HG03571 (cell line): ENCODE results near the gene CNTNAP2.
"Not testable (repeated sequence)": the region's sequence is repeated elsewhere in the genome, so short reads cannot be mapped to it uniquely, and the experiment has no call there.

Experiments
- ATAC-seq: cut with Tn5 transposase; IDR thresholded peaks from one replicate; pipeline ENCODE4 v1.9.1; 2021; ENCODE audit not compliant: unreplicated experiment

CNTNAP2 gene

GRCh38 chr7:146146831-146147486 lies 30.4 kb downstream of the CNTNAP2 start:
- no peak for ATAC-seq

DNA sequence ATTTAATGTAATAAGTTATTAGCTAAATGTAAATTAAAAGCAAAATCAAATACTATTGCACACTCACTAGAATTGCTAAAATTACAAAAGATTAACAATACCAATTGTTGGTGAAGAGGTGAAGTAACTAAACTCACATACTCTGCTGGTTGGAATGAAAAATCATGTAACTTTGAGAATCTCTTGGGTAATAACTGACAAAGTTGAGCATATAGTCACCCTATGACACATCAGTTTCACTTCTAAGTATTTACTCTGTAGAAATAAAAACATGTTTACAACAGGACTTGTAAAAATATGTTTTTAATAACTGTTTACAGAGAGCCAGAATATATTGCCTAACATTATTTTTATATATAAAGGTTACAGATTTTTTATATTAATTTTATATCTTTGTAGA lies 33.6 kb downstream of the CNTNAP2 start:
- ATAC-seq: no peak

- ATAC-seq: no peak
Measured at GRCh38 chr7:146172112-146172511, 55.5 kb downstream of the CNTNAP2 start.

GRCh38 chr7:146175716-146176115 lies 59.1 kb downstream of the CNTNAP2 start:
- ATAC-seq: no peak

DNA sequence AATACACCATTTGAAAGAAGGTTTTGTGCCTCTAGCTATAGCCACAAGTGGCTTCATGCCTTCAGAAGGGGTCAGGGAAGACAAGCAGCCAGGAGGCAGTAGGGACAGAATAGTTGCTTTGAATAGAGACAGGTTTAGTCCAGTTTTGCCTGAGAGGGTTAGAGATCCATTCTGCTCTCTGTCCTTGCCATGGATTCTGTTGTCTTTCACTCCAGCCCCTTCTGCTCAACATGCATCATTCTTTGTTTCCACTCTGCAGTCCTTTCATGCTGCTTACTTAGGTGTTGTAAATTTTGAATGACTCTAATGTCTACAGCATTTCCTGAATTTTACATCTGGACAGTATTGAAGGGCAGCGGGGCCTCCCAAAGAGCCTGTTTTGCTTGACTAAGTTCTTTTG lies 60.3 kb downstream of the CNTNAP2 start:
- ATAC-seq: no peak

- ATAC-seq: no peak
Measured at GRCh38 chr7:146177301-146177700, 60.7 kb downstream of the CNTNAP2 start.

- no peak for ATAC-seq
Measured at GRCh38 chr7:146185844-146186243, 69.2 kb downstream of the CNTNAP2 start.

DNA sequence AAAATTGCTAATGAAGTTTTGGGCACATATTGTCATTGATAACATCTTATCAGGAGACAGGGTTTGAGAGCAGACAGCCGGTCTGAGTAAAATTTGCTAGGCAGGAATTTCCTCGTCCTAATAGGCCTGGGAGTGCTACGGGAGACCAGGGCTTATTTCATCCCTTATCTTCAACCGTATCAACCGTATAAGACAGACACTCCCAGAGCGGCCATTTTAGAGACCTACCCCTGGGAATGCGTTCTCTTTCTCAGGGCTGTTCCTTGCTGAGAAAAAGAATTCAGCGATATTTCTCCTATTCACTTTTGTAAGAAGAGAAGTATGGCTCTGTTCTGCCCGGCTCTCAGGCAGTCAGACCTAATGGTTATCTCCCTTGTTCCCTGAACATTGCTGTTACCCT lies 74.8 kb downstream of the CNTNAP2 start:
- not testable (repeated sequence) for ATAC-seq

DNA sequence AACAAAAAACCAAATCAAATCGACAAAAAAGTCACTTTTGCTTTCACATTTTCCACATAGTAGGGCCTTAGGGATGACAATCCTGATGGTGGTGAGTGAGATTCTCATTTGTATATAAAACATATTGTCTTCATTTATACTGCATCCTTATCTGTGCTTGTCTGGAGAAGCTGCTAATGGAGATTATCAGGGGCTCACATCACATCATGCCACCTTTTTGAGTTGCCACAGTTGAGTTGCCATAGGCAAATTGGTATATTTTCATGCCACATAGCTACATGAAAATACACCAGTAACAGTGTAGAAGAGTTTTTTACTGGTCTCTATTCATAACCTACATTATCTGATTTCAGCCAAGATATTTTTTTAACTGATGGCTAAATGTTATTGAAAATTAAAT lies 85.3 kb downstream of the CNTNAP2 start:
- no peak for ATAC-seq

DNA sequence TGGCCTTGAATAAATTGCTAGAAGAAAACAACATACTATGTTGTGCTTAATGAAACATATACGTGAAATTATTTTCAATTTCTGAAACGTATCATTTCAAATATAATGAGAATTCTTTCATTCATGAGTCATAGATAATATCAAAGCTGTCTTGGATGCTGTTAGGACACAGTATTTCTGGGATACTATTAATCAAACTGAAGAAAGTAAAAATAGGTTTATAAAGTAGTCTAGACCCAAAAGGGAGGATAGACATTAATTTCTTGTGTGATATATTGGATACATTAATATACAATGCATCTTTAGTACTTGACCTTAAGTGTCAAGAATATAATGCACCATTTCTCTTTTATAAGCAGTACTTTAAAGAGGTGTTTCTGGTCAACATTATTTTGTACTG lies 89.7 kb downstream of the CNTNAP2 start:
- no peak for ATAC-seq

- no peak for ATAC-seq
Measured at GRCh38 chr7:146208492-146208891, 91.9 kb downstream of the CNTNAP2 start.

- ATAC-seq: no peak
Measured at GRCh38 chr7:146214842-146215241, 98.2 kb downstream of the CNTNAP2 start.

GRCh38 chr7:146216396-146217041 lies 99.9 kb downstream of the CNTNAP2 start:
- ATAC-seq: no peak

DNA sequence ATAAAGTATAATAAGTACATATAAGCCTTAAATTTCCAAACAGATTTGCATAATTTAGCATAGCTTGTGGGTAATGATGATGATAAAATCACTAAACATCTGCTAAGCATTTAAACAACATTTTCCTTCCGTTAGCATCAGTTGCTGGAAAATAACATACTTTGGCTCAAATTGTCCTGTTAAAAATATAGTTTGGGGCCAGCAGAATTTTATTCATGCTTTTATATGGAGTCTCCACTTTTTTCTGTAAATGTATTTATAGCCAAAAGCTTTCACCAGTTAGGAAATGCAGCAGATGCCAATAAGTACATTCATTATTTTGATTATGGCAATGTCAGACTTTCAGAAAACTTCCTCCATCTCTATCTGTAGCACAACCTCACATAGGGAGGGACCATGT lies 107.2 kb downstream of the CNTNAP2 start:
- no peak for ATAC-seq

- ATAC-seq: no peak
Measured at GRCh38 chr7:146232604-146233003, 116.0 kb downstream of the CNTNAP2 start.

DNA sequence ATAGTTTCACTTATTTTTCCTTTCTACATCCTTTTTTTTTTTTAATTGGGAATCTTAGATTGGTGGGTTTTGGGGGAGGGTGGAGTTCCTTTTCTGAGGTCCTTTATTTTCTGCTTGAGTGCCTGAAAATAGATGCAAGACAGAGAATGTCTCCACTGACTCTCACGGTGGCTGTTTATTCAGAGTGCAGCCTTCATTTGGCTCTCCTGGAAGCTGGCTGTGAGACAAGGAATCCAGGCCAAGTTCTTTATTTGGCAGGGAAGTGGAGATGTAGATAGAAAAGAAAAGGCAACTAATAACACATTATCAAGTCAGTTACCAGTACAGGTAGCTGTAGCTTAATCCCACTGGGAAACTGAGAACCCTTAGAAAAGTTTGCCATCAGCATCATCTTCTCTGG lies 118.6 kb downstream of the CNTNAP2 start:
- ATAC-seq: no peak

DNA sequence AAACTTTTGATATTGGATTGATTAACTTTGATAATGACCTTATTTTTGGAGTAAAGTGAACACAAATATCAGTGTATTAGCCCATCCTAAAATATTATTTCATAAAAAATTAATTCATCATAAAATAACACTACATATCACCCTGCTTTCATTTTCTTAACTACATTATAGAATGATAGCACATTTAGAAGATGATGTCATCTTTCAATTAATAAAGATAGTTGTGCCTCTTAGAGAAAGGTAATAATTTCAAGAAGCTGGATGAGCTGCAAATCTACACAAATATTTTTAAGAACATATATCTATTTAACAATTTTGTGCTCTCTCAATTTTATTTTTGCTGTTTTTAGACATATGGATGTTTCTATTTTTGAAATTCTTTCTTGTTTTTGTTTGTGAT lies 126.1 kb downstream of the CNTNAP2 start:
- ATAC-seq: no peak

GRCh38 chr7:146247991-146248390 lies 131.4 kb downstream of the CNTNAP2 start:
- ATAC-seq: not testable (repeated sequence)

DNA sequence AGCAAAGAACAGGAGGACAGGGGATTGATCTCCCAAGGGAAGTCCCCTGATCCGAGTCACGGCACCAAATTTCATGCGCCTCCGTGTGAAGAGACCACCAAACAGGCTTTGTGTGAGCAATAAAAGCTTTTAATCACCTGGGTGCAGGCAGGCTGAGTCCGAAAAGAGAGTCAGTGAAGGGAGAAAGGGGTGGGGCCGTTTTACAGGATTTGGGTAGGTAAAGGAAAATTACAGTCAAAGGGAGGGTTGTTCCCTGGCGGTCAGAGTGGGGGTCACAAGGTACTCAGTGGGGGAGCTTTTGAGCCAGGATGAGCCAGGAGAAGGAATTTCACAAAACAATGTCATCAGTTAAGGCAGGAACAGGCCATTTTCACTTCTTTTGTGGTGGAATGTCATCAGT lies 132.1 kb downstream of the CNTNAP2 start:
- ATAC-seq: not testable (repeated sequence)

- no peak for ATAC-seq
Measured at GRCh38 chr7:146249272-146249671, 132.7 kb downstream of the CNTNAP2 start.

DNA sequence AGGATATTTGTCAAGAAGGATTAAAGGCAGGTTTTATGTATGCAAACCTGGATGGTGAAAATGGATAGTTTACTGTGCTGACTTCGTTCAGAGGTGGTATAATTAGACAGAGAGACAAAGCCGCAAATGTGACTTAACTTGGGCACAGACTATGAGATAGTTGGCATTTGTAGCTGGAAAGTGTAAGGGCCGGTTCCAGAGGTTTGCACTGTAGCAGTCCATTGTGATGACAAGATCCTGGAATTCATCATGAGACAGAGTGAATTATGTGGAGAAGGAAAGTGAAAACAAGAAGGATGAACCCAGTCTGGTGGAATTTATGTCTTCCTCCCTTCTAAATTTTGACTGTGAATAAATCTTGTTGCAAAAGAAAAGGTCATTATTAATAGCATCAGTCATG lies 139.0 kb downstream of the CNTNAP2 start:
- no peak for ATAC-seq

GRCh38 chr7:146262527-146262926 lies 145.9 kb downstream of the CNTNAP2 start:
- ATAC-seq: no peak

DNA sequence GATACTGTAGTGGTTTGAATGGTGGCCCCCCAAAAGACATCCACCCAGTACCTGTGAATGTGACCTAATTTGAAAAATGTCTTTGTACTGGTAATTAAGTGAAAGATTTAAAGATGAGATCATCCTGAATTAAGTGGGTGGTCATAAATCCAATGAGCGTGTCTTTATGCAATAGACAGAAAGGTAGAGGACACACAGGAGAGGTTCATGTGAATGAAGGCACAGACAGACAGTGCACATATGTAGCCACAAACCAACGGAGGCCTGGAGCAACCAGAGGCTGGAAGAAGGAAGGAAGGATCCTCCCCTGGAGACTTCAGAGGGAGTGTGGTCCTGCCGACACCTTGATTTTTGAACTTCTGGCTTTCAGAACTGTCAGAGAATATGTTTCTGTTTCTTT lies 160.3 kb downstream of the CNTNAP2 start:
- no peak for ATAC-seq
